HEK293T (cell line): ENCODE measurements around the gene ZXDC.

ENCODE experiments used
- FOXA1 ChIP-seq: fragments of 450-650 bp; IDR thresholded peaks from 2 replicates; pipeline ENCODE4 v1.6.1; 2016; ENCODE audit warnings: mild to moderate bottlenecking
- FOXK2 ChIP-seq: fragments of 450-650 bp; IDR thresholded peaks from 2 replicates; pipeline ENCODE4 v1.6.1; 2016; ENCODE audit warnings: mild to moderate bottlenecking
- SP1 ChIP-seq: fragments of 450-650 bp; IDR thresholded peaks from 2 replicates; pipeline ENCODE4 v1.6.1; 2017
- SUZ12 ChIP-seq: fragments of 450-650 bp; IDR thresholded peaks from 2 replicates; pipeline ENCODE4 v1.6.1; 2016; ENCODE audit warnings: mild to moderate bottlenecking
- ZNF384 ChIP-seq: fragments of 450-650 bp; IDR thresholded peaks from 2 replicates; pipeline ENCODE4 v1.6.1; 2016

GRCh38 chr3:126439968-126440708 lies 35.6 kb downstream of the ZXDC start:
- no peak for TF ChIP-seq FOXA1
- no peak for TF ChIP-seq SUZ12
- no peak for TF ChIP-seq SP1
- no peak for TF ChIP-seq ZNF384
- TF ChIP-seq FOXK2 = no peak
